Muscle of back (tissue), 11 donors: Measurements from ENCODE around the gene NKAP. TPM values are rescaled to one million over a fixed set of nuclear protein-coding genes. Genes with fewer than 3 reads are reported as not detected.
A peak's percentile ranks its signal among the peaks of the same experiment; 100 is the strongest.
"Not testable (repeated sequence)": the region's sequence is repeated elsewhere in the genome, so short reads cannot be mapped to it uniquely, and the experiment has no call there.

Experiments
- DNase-seq, 3 donors: peaks; one replicate each; pipeline versions ENCODE4 v3.0.0 to v3.0.0-alpha.2; 2013
- polyA plus RNA-seq, 10 donors: library from polyadenylated mRNA; unstranded; fragments of 120-200 nt; gene quantifications; one replicate each; pipeline ENCODE4 v1.2.1, GENCODE V29; 2013; ENCODE audit not compliant: insufficient read length in 10 of 10

Gene NKAP
- polyA plus RNA-seq, 10 donors, result 7.7 to 10.7 (median 8.8) TPM

- no peak for DNase-seq
Measured at GRCh38 chrX:119942173-119942819, 1.3 kb downstream of the NKAP start.

- DNase-seq, result no peak
Measured at GRCh38 chrX:119941336-119941735, 2.2 kb downstream of the NKAP start.

GRCh38 chrX:119935215-119935874 lies 8.2 kb downstream of the NKAP start:
- no peak for DNase-seq

DNA sequence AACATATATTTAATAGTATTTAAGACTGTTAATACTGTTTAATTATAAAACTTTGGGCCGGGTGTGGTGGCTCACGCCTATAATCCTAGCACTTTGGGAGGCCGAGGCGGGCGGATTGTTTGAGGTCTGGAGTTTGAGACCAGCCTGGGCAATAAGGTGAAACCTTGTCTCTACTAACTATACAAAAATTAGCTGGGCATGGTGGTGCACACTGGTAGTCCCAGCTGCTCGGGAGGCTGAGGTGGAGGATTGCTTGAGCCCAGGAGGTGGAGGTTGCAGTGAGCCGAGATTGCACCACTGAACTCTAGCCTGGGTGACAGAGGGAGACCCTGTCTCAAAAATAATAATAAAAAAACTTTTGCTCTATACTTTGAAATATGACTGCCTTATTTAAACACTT lies 21.2 kb downstream of the NKAP start:
- not testable (repeated sequence) for DNase-seq

DNA sequence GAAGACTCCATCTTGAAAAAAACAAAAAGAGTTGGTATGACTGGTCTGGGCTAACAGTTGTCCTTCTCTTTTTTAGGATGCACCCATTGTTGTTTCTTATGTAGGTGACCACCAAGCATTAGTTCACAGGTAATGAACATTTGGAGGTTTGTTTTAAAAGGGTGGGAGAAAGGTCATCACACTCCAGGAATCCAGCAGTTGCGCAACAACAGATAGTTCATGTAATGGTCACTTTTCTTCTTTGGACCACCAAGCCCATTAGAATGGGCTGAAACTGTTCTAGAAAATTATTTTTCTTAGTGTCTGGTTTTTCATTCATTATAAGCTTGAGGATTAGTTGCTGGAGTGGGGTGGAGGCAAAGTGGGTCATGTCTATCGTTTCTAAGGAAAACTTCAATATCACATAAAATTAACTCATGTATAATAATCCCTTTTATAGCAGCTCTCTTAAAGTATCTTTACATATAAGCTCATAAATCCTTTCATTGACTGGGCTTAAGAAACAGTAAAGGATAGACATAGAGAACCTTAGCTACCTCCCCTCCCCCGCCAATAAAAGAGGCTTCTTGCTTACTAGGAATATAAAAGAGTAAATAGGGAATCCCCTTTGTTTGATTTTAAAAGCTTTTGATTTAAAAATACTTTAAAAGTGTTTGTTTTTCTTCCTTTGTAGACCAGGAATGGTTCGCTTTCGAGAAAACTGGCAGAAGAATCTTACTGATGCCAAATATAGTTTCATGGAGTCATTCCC lies 23.5 kb downstream of the NKAP start:
- DNase-seq, result no peak

- no peak for DNase-seq
Measured at GRCh38 chrX:119917877-119918276, 25.7 kb downstream of the NKAP start.

GRCh38 chrX:119916310-119916709 lies 27.2 kb downstream of the NKAP start:
- no peak for DNase-seq

DNA sequence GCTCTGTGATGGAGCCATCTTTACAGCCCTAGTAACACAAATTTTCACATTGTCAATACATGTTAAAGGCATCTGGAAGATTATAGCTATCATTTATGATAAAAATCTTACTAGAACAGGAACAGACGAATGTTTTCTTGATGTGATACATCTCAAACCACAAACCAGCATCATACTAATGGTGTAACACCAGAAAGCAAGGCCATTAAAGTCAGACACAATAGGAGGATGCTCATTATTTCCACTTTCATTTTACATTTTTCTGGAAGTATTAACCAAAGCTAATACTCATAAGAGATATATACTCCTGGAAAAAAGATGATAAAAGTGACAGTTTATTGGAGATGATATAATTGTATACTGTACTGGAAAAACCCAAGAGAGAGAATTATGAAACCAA lies 42.6 kb downstream of the NKAP start:
- no peak for DNase-seq

- no peak for DNase-seq
Measured at GRCh38 chrX:119899125-119899524, 44.4 kb downstream of the NKAP start.

DNA sequence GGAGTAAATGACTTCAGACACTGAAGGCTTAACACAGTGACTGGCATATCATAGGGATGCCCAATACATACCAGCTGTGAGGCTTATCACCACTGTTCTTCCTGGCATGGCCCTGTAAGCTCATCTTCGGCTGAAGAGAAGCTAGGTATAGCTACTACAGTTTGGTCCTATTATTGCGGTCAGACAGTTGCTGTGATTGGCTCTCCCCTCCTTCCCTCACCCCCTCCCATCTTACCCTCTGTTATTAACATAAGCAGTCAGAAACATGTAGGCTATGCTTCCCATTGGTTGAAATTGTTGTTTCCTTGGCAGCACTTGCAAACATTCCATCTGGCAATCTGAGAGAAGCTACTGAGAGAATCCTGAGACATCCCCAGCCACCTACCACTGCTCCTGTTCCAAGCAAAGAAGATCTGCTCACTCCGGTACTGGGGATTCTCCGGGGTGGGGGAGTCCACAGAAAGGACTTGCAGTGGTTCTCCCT lies 47.7 kb downstream of the NKAP start, which contains the start of gene AKAP14:
Gene AKAP14 (plus strand): TSS at position 51 of the 484 bp plus-strand sequence. CDS start 7,331 bp downstream, outside the sequence.
- DNase-seq, result no peak

- DNase-seq, result not testable (repeated sequence)
Measured at GRCh38 chrX:119891961-119892692, 51.4 kb downstream of the NKAP start.

- not testable (repeated sequence) for DNase-seq
Measured at GRCh38 chrX:119890626-119891025, 52.9 kb downstream of the NKAP start.

GRCh38 chrX:119887721-119888425 lies 55.7 kb downstream of the NKAP start:
- DNase-seq, result peak; percentile 10 to 49 (median 28)

DNA sequence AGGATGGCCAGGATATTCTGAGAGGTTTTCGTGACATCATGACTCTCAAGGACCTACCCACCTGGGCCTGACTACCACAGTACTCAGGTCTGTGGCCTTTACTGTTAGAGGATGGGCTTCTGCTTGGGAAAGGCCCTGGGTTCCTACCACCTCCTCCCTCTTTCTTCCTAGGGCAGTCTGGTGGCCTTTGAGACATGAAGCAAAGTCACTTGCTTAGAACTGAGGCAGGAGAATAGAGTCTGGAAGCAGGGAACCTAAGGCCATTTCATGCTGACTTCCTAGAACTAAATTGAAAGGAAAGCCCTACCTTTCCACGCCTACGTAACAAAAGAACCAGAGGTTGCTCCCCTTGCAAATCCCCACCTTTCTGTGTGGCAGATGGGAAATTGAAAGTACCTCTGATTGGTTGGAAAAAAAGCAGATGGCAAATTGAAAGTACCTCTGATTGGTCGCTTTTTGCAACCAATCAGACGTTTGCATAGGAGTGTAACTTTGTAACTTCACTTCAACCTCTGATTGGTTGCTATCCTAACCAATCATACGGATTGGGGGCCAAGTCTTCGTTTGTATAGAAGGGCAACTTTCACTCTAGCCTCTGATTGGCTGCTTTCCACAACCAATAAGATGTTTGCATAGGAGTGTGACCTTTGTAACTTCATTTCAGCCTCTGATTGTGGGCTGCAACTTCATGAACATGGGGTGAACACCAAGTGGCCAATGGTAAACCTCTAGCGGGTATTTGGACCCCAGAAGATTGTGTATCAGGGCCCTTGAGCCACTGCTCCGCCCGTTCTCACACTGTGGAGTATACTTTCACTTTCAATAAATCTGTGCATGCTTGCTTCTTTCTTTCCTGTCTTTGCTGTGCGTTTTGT lies 57.8 kb downstream of the NKAP start:
- no peak for DNase-seq

GRCh38 chrX:119880552-119881437 lies 62.8 kb downstream of the NKAP start:
- peak; percentile 22 to 54 (median 33) for DNase-seq

- DNase-seq, result no peak
Measured at GRCh38 chrX:119880076-119880475, 63.5 kb downstream of the NKAP start.

GRCh38 chrX:119878740-119879139 lies 64.8 kb downstream of the NKAP start:
- no peak for DNase-seq

GRCh38 chrX:119871599-119872395 lies 71.8 kb downstream of the NKAP start, which contains the start of the genes NDUFA1 and RNF113A:
Gene NDUFA1, plus strand, starts transcription at chrX:119871832. Its CDS starts 80 bp downstream, at chrX:119871912.
Gene RNF113A, minus strand, starts transcription at chrX:119871733. Its CDS starts 120 bp downstream, at chrX:119871613.
- peak; percentile 77 to 92 (median 87) for DNase-seq
